SU-DHL-6 (cell line): ENCODE results near the gene RAB31.

ENCODE experiments used
- EZH2phosphoT487 ChIP-seq: fragments of 200-600 bp; sonication (generic), shearing (Covaris generic); conservative IDR thresholded peaks from 2 replicates; pipeline ENCODE4 v1.6.1; 2018; ENCODE audit warnings: mild to moderate bottlenecking, antibody characterized with exemption, low read length, moderate library complexity, mixed read lengths
- TF ChIP-seq, protein P1 (sequence below): fragments of 200-600 bp; sonication (generic); IDR thresholded peaks from one replicate; pipeline ENCODE4 v1.5.1; 2017; ENCODE audit warnings: antibody characterized with exemption, mild to moderate bottlenecking, low read length, moderate library complexity; ENCODE audit not compliant: insufficient read depth, poor library complexity, severe bottlenecking

DNA sequence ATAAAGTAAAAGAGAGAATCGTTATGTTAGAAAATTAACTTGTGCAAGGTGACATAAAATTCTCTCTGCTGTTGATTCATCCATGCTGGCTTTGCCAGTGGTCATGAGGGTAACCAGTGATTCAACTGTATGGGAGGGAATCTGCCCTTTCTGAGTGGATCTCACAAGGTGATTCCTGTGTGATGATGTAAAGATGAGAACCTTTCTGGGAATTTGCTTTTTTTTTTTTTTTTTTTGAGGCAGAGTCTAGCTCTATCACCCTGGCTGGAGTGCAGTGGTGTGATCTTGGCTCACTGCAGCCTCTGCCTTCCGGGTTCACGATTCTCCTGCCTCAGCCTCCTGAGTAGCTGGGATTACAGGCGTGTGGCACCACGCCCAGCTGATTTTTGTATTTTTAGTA lies 23.3 kb downstream of the RAB31 start:
- TF ChIP-seq, protein P1, sequence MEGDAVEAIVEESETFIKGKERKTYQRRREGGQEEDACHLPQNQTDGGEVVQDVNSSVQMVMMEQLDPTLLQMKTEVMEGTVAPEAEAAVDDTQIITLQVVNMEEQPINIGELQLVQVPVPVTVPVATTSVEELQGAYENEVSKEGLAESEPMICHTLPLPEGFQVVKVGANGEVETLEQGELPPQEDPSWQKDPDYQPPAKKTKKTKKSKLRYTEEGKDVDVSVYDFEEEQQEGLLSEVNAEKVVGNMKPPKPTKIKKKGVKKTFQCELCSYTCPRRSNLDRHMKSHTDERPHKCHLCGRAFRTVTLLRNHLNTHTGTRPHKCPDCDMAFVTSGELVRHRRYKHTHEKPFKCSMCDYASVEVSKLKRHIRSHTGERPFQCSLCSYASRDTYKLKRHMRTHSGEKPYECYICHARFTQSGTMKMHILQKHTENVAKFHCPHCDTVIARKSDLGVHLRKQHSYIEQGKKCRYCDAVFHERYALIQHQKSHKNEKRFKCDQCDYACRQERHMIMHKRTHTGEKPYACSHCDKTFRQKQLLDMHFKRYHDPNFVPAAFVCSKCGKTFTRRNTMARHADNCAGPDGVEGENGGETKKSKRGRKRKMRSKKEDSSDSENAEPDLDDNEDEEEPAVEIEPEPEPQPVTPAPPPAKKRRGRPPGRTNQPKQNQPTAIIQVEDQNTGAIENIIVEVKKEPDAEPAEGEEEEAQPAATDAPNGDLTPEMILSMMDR: no peak
- TF ChIP-seq EZH2phosphoT487: no peak
